Tibial nerve (tissue), 4 donors: ENCODE results near the gene APLP2. TPM values are rescaled to one million over a fixed set of nuclear protein-coding genes. Genes with fewer than 3 reads are reported as not detected.

Experiments used
- DNase-seq, 2 donors: peaks; one replicate each; pipeline ENCODE4 v3.0.0-alpha.2; 2019; ENCODE audit warnings: low spot score in 2 of 2
- H3K27ac ChIP-seq, 4 donors: fragments of 200-600 bp; sonication (generic) in 3 of 4; one replicate each; pipeline ENCODE4 v1.5.1; 2017 to 2019; ENCODE audit warnings: mild to moderate bottlenecking in 1 of 4
- H3K27me3 ChIP-seq, 2 donors: fragments of 200-600 bp; sonication (generic) in 1 of 2; one replicate each; pipeline versions ENCODE4 v1.5.1 to v1.6.0; 2017 to 2019
- H3K36me3 ChIP-seq, 3 donors: fragments of 200-600 bp; sonication (generic); one replicate each; pipeline ENCODE4 v1.5.1; 2018 to 2019
- H3K4me1 ChIP-seq, 4 donors: fragments of 200-600 bp; sonication (generic) in 3 of 4; one replicate each; pipeline ENCODE4 v1.5.1; 2017 to 2019
- H3K4me3 ChIP-seq, 4 donors: fragments of 200-600 bp; sonication (generic) in 3 of 4; one replicate each; pipeline ENCODE4 v1.5.1; 2017 to 2019; ENCODE audit warnings: mild to moderate bottlenecking in 1 of 4, moderate library complexity in 1 of 4
- H3K9me3 ChIP-seq, 4 donors: fragments of 200-600 bp; sonication (generic) in 3 of 4; one replicate each; pipeline ENCODE4 v1.5.1; 2017 to 2019
- EP300 ChIP-seq, 2 donors: sonication (generic); formaldehyde crosslinking; IDR thresholded peaks; one replicate each; pipeline ENCODE4 v1.6.1; 2017; ENCODE audit warnings: antibody characterized with exemption in 2 of 2, mild to moderate bottlenecking in 1 of 2
- POLR2A ChIP-seq, 2 donors: fragments of 450-650 bp; IDR thresholded peaks; one replicate each; pipeline ENCODE4 v1.6.1; 2017; ENCODE audit warnings: antibody characterized with exemption in 2 of 2, mild to moderate bottlenecking in 2 of 2, moderate library complexity in 2 of 2
- WGBS, 2 donors: methylation state at CpG; one replicate each; pipeline ENCODE4 v1.1.5; 2018; 5-methylcytosine and 5-hydroxymethylcytosine counted together
- total RNA-seq, 4 donors: library from RNA; depleted of rRNA; stranded (reverse); fragments of >200 nt; gene quantifications; one replicate each; pipeline ENCODE4 v1.1.0, GENCODE V29; 2016
- TF ChIP-seq, protein P1 (sequence below), 5 experiments: fragments of 200-600 bp in 3 of 5; fragments of 450-650 bp in 2 of 5; sonication (generic) in 3 of 5; IDR thresholded peaks; one replicate each; pipeline ENCODE4 v1.5.1; 2016 to 2019; ENCODE audit warnings: antibody characterized with exemption in 5 of 5, mild to moderate bottlenecking in 3 of 5, moderate library complexity in 2 of 5

Gene APLP2
- total RNA-seq, 4 donors from 2014 or later = 200 to 229 (median 212) TPM

DNA sequence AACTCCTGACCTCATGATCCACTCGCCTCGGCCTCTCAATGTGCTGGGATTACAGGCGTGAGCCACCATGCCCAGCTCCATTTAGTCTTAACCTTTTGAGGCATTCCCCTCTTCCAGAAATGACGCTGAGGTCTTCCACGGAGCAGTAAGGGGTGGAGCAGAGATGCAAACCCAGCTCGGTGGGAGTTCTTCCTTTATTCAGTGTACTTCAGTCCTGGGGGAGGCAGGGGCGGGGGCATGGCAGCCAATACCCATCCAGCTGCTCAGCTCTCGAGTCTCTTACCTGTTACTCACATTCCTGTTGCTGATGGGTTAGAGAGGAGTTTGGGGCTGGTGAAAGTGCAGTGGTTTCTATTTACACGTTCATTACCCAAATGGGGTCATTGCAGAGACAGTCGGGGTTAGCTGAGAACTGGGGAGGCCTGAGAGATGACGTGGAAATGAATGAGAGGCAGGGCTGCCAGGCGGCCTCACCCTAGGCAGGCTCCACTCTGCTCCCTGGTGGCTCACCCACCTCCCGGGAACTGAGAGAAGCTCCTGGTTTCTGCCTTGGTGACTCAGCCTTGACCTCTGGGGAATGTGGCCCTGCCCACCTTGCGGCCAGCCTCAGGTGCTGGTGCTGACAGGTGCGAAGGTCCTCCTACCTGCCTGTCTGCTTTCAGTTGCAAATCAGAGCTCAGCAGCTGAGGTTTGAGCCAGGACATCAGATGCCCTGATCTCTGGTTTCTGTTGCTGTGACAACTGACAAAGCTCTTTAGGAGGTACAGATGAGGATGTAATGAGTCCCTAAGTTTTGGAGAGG lies 76.5 kb downstream of the APLP2 start:
- H3K4me1 ChIP-seq = peaks cover 0 to 17% (median 12%) of the 10 kb centered on the region in 4 donors
- no peak for DNase-seq
- no peaks in the 10 kb centered on the region for H3K27me3 ChIP-seq
- H3K36me3 ChIP-seq = peaks cover 0 to 52% (median 3%) of the 10 kb centered on the region in 3 donors
- WGBS, 2 donors = 58 to 65% methylated on average over 15 of the region's 15 CpGs
- TF ChIP-seq EP300 (IDR thresholded peaks at IDR 0.05) (no peak), POLR2A (IDR thresholded peaks at IDR 0.05) (no peak)
- TF ChIP-seq, protein P1, sequence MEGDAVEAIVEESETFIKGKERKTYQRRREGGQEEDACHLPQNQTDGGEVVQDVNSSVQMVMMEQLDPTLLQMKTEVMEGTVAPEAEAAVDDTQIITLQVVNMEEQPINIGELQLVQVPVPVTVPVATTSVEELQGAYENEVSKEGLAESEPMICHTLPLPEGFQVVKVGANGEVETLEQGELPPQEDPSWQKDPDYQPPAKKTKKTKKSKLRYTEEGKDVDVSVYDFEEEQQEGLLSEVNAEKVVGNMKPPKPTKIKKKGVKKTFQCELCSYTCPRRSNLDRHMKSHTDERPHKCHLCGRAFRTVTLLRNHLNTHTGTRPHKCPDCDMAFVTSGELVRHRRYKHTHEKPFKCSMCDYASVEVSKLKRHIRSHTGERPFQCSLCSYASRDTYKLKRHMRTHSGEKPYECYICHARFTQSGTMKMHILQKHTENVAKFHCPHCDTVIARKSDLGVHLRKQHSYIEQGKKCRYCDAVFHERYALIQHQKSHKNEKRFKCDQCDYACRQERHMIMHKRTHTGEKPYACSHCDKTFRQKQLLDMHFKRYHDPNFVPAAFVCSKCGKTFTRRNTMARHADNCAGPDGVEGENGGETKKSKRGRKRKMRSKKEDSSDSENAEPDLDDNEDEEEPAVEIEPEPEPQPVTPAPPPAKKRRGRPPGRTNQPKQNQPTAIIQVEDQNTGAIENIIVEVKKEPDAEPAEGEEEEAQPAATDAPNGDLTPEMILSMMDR (IDR thresholded peaks at IDR 0.05) = peak in 2 of 5 experiments; percentile 21 to 24
- no peaks in the 10 kb centered on the region for H3K9me3 ChIP-seq
- no peak overlapping the region for H3K4me3 ChIP-seq
- peak overlapping the region; percentile 7 to 82 (median 72) for H3K27ac ChIP-seq

DNA sequence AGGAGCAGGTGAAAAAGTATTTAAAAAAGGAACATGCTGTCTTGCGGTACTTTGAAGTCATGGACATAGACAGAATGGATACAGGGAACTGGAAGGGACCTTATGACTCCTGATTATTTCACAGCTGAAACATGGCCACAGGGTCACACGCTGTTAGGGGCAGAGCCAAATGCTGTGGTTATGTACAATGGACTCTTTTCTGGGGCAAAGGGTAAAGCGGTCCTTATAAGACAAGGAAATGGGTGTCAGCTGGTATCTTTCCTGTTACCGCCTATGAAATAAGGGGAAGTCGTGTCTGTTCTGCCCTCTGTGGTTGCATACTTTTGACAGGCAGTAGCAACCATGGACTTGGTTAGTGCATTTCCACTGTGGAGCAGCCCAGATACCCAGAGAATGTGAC lies 77.1 kb downstream of the APLP2 start:
- Histone ChIP-seq H3K27me3 (no peaks in the 10 kb centered on the region), H3K27ac (peak overlapping the region; percentile 7 to 82 (median 72)), H3K4me3 (no peak overlapping the region), H3K36me3 (peaks cover 0 to 46% (median 3%) of the 10 kb centered on the region in 3 donors), H3K9me3 (no peaks in the 10 kb centered on the region), H3K4me1 (peaks cover 0 to 17% (median 12%) of the 10 kb centered on the region in 4 donors)
- peak in 1 of 2 donors; percentile 60 for DNase-seq
- 45 to 49% methylated on average over 5 of the region's 5 CpGs for WGBS, 2 donors
- peak in 1 of 2 donors; percentile 77 for TF ChIP-seq EP300 (IDR thresholded peaks at IDR 0.05)
- TF ChIP-seq, protein P1 (IDR thresholded peaks at IDR 0.05) = no peak
- peak in 1 of 2 donors; percentile 11 for TF ChIP-seq POLR2A (IDR thresholded peaks at IDR 0.05)

DNA sequence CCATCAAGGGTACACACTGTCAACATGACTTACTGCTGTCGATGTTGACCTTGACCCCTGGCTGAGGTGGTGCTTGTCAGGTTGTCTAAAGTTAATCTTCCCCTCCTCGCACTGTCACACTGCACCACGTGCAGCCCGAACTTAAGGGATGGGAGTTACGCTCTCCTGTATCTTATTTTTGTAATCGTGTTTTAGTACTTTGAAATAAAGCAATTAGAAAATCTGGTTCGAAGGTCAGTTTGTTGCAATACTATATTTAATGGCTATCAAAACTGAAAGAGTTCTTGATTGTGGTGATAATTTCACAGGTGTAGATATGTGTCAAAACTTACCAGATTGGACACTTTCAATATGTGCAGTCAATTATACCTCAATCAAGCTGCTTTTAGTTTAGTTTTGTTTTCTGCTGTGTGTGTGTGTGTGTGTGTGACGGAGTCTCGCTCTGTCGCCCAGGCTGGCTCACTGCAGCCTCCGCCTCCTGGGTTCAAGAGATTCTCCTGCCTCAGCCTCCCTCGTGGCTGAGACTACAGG lies 79.2 kb downstream of the APLP2 start:
- no peak for TF ChIP-seq EP300 (IDR thresholded peaks at IDR 0.05)
- TF ChIP-seq, protein P1 (IDR thresholded peaks at IDR 0.05) = no peak
- TF ChIP-seq POLR2A (IDR thresholded peaks at IDR 0.05) = no peak

DNA sequence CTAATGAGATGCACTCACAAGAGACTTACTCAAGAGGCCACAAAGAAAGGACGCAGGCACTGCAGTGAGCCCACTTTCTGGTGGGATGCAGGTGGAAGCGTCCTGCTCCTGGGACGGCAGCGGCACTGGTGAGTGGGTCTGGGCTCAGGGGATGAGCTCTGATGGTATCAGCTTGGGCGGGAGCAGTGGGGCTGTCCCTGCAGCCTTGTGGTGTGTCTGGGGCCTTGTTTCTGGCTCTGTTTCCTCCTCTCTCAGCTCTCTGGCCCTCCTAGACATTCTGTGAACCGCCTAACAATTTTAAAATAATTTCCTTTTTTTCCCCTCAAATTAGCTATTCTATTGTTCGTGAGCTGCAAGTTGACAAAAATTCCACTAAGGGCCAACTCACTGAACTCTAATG lies 81.1 kb downstream of the APLP2 start:
- H3K27me3 ChIP-seq = no peaks in the 10 kb centered on the region
- H3K9me3 ChIP-seq = no peaks in the 10 kb centered on the region
- peaks cover 0 to 9% (median 0%) of the 10 kb centered on the region in 3 donors for H3K36me3 ChIP-seq
- no peak overlapping the region for H3K4me3 ChIP-seq
- TF ChIP-seq EP300 (IDR thresholded peaks at IDR 0.05) (no peak), POLR2A (IDR thresholded peaks at IDR 0.05) (no peak)
- TF ChIP-seq, protein P1 (IDR thresholded peaks at IDR 0.05) = no peak
- DNase-seq = no peak
- peaks cover 0 to 13% (median 10%) of the 10 kb centered on the region in 4 donors for H3K4me1 ChIP-seq
- H3K27ac ChIP-seq = no peak overlapping the region
- WGBS, 2 donors = 88 to 91% methylated on average over 7 of the region's 7 CpGs

More for the DNA sequence above, 79.2 kb downstream of the APLP2 start:
- H3K4me3 ChIP-seq = no peak overlapping the region
- 94 to 97% methylated on average over 12 of the region's 12 CpGs for WGBS, 2 donors
- no peaks in the 10 kb centered on the region for H3K9me3 ChIP-seq
- peaks cover 0 to 25% (median 0%) of the 10 kb centered on the region in 3 donors for H3K36me3 ChIP-seq
- no peak overlapping the region for H3K27ac ChIP-seq
- H3K4me1 ChIP-seq = peaks cover 0 to 17% (median 12%) of the 10 kb centered on the region in 4 donors
- H3K27me3 ChIP-seq = no peaks in the 10 kb centered on the region
- no peak for DNase-seq

DNA sequence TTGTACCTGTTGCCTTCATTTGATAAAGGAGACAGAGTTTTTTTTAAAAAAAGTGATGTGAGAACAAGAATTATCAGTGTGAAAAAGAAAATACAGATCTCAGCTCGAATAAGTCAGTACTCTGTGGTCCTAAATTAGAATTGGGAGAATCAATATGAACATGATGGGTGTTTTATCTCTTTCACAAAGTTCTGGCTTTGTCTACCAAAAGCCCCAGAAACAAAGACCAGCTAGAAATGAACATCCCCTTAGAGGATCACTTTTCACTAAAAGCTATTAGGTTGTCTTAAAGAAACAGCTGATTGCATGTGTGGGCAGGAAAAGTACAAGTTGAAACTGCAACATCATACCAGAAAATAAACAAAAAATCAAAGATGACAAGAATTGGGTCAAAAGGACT lies 81.5 kb downstream of the APLP2 start:
- DNase-seq = no peak
- WGBS, 2 donors = 75 to 83% methylated on average over 1 of the region's 1 CpG
- Histone ChIP-seq H3K36me3 (peaks cover 0 to 9% (median 0%) of the 10 kb centered on the region in 3 donors), H3K4me1 (peaks cover 0 to 9% (median 6%) of the 10 kb centered on the region in 4 donors), H3K9me3 (no peaks in the 10 kb centered on the region), H3K4me3 (no peak overlapping the region), H3K27me3 (no peaks in the 10 kb centered on the region), H3K27ac (no peak overlapping the region)
- no peak for TF ChIP-seq EP300 (IDR thresholded peaks at IDR 0.05)
- TF ChIP-seq, protein P1 (IDR thresholded peaks at IDR 0.05) = no peak
- no peak for TF ChIP-seq POLR2A (IDR thresholded peaks at IDR 0.05)
